ENCODE data around the gene ARHGAP15. TPM values are rescaled to one million over a fixed set of nuclear protein-coding genes. Genes with fewer than 3 reads are reported as not detected.

ARHGAP15 gene
- polyA plus RNA-seq, 2 of the 4 experiments (the other 2 are of a cell fraction) = 0.34 TPM; not detected in 1

DNA sequence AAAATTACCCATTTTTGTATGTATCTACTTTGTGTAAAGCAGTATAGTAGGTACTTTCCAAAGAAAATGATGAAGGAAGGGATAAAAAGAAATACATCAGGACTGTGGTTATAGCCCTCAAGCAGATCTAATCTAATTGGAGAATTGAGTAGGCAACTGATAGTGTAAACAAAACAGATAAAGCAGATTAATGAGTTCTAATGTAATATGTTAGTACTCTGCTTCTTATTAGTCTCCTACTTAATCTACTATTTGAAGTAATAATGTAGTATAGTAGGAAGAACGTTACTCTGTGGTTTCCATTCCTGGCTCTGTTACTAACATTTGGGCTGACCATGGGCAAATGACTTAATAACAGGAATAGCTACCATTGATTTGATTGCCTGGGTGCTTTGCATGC, 250.7 kb downstream of the ARHGAP15 start:
- H3K4me3 ChIP-seq = no peak overlapping the region
- DNase-seq (ENCODE audit: low read depth in 1 of 2, low spot score in 1 of 2) = no peak
- no peak overlapping the region for H3K27ac ChIP-seq
- H3K9me3 ChIP-seq = no peaks in the 10 kb centered on the region
- TF ChIP-seq HMGXB4 (CRISPR knock-in tag; IDR thresholded peaks at IDR 0.05; ENCODE audit: borderline replicate concordance) (no peak), TP53 (CRISPR knock-in tag; IDR thresholded peaks at IDR 0.05) (no peak), RNF2 (IDR thresholded peaks at IDR 0.05; ENCODE audit: borderline replicate concordance, low read depth) (no peak), EHF (CRISPR knock-in tag; IDR thresholded peaks at IDR 0.05) (no peak)
- H3K4me1 ChIP-seq = no peaks in the 10 kb centered on the region
- no peak for FAIRE-seq
- no peak for ATAC-seq
- 9% methylated on average over 1 of the region's 1 CpG for WGBS (ENCODE audit: missing lambda C conversion rate)
- no peak overlapping the region for H3K4me2 ChIP-seq
- CTCF ChIA-PET = no interaction called here
- POLR2A ChIA-PET = no interaction called here

- H3K4me3 ChIP-seq = no peak overlapping the region
- no peak overlapping the region for H3K27ac ChIP-seq
- no peak for TF ChIP-seq FOSB (CRISPR knock-in tag; IDR thresholded peaks at IDR 0.05)
- no peak for TF ChIP-seq FOSL2 (IDR thresholded peaks at IDR 0.05)
- TF ChIP-seq FOSL2 (CRISPR knock-in tag; IDR thresholded peaks at IDR 0.05) = no peak
- TF ChIP-seq MAFK (IDR thresholded peaks at IDR 0.05; ENCODE audit: partially characterized antibody) = no peak
- DNase-seq (ENCODE audit: low read depth in 1 of 2, low spot score in 1 of 2) = no peak
- CTCF ChIA-PET = interaction anchor here (0.7 kb wide), 1 partner anchor 57 kb away, joined by 3 read pairs; no protein-coding TSS in a partner anchor
- POLR2A ChIA-PET = no interaction called here
- FAIRE-seq = no peak
- WGBS (ENCODE audit: missing lambda C conversion rate) = 56% methylated on average over 8 of the region's 8 CpGs
- no peaks in the 10 kb centered on the region for H3K4me1 ChIP-seq
- H3K4me2 ChIP-seq = no peak overlapping the region
- no peaks in the 10 kb centered on the region for H3K9me3 ChIP-seq
- ATAC-seq = no peak
Measured at GRCh38 chr2:143382573-143382972, 253.4 kb downstream of the ARHGAP15 start.

GRCh38 chr2:143383016-143383415, 253.8 kb downstream of the ARHGAP15 start:
- ChIA-PET CTCF (no interaction called here), POLR2A (no interaction called here)
- Histone ChIP-seq H3K4me3 (no peak overlapping the region), H3K27ac (no peak overlapping the region), H3K4me2 (no peak overlapping the region), H3K9me3 (no peaks in the 10 kb centered on the region), H3K4me1 (no peaks in the 10 kb centered on the region)
- no peak for TF ChIP-seq ZNF302 (CRISPR knock-in tag; IDR thresholded peaks at IDR 0.05)
- no peak for TF ChIP-seq HEYL (CRISPR knock-in tag; IDR thresholded peaks at IDR 0.05)
- no peak for TF ChIP-seq GATA3 (IDR thresholded peaks at IDR 0.05; ENCODE audit: borderline replicate concordance)
- no peak for TF ChIP-seq CBX8 (IDR thresholded peaks at IDR 0.05)
- TF ChIP-seq ZFP36 (IDR thresholded peaks at IDR 0.05; ENCODE audit: borderline replicate concordance, partially characterized antibody) = no peak
- TF ChIP-seq HOXA7 (CRISPR knock-in tag; IDR thresholded peaks at IDR 0.05) = no peak
- no peak for TF ChIP-seq ELK1 (IDR thresholded peaks at IDR 0.05; ENCODE audit: low read depth, low read length)
- TF ChIP-seq NPAS2 (CRISPR knock-in tag; IDR thresholded peaks at IDR 0.05; ENCODE audit: borderline replicate concordance) = no peak
- TF ChIP-seq MAX (IDR thresholded peaks at IDR 0.05) = no peak
- no peak for ATAC-seq
- 45% methylated on average over 2 of the region's 2 CpGs for WGBS (ENCODE audit: missing lambda C conversion rate)
- no peak for DNase-seq (ENCODE audit: low read depth in 1 of 2, low spot score in 1 of 2)
- FAIRE-seq = no peak

DNA sequence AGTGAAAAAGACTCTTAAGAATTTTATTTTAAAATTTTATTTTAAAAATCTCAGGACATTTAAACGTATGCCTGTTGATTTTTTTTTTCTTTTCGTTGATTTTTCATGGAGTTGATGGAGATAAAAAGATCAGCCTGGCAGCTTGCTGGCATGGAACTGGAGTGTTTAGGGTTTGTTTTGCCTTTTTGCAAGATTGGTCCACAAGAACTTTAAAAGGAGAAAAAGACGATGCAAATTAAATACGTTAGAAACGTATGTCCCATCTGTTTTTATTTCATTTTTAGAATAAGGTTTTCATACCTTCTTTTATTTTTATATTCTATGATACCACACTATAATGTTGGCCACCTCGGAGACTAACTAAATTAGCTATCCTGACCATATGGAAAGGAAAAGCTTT, 254.9 kb downstream of the ARHGAP15 start:
- H3K27ac ChIP-seq = no peak overlapping the region
- DNase-seq (ENCODE audit: low read depth in 1 of 2, low spot score in 1 of 2) = no peak
- POLR2A ChIA-PET = no interaction called here
- WGBS (ENCODE audit: missing lambda C conversion rate) = 35% methylated on average over 6 of the region's 6 CpGs
- no peak overlapping the region for H3K4me2 ChIP-seq
- no peak for FAIRE-seq
- no peak for ATAC-seq
- no peak overlapping the region for H3K4me3 ChIP-seq
- CTCF ChIA-PET = interaction anchor here (0.6 kb wide), 1 partner anchor 122 kb away, joined by 3 read pairs; no protein-coding TSS in a partner anchor
- TF ChIP-seq CEBPB (IDR thresholded peaks at IDR 0.05) (no peak), MAFK (IDR thresholded peaks at IDR 0.05; ENCODE audit: partially characterized antibody) (no peak), ZFP36 (IDR thresholded peaks at IDR 0.05; ENCODE audit: borderline replicate concordance, partially characterized antibody) (no peak), MAZ (IDR thresholded peaks at IDR 0.05; ENCODE audit: borderline replicate concordance, low read depth, low read length) (no peak)
- TF ChIP-seq, protein P1, sequence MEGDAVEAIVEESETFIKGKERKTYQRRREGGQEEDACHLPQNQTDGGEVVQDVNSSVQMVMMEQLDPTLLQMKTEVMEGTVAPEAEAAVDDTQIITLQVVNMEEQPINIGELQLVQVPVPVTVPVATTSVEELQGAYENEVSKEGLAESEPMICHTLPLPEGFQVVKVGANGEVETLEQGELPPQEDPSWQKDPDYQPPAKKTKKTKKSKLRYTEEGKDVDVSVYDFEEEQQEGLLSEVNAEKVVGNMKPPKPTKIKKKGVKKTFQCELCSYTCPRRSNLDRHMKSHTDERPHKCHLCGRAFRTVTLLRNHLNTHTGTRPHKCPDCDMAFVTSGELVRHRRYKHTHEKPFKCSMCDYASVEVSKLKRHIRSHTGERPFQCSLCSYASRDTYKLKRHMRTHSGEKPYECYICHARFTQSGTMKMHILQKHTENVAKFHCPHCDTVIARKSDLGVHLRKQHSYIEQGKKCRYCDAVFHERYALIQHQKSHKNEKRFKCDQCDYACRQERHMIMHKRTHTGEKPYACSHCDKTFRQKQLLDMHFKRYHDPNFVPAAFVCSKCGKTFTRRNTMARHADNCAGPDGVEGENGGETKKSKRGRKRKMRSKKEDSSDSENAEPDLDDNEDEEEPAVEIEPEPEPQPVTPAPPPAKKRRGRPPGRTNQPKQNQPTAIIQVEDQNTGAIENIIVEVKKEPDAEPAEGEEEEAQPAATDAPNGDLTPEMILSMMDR (IDR thresholded peaks at IDR 0.05) = no peak
- no peaks in the 10 kb centered on the region for H3K9me3 ChIP-seq
- H3K4me1 ChIP-seq = no peaks in the 10 kb centered on the region

All from A549 (cell line).